HepG2 (cell line): Measurements from ENCODE around the gene CCRL2. TPM values are rescaled to one million over a fixed set of nuclear protein-coding genes. Genes with fewer than 3 reads are reported as not detected.

Experiments used
- NFATC3 ChIP-seq: sonication (generic); formaldehyde crosslinking; IDR thresholded peaks from 2 replicates; pipeline ENCODE4 v1.5.1; 2020; ENCODE audit warnings: mild to moderate bottlenecking, missing genetic modification reagents
- ZMYM2 ChIP-seq: sonication (generic); formaldehyde crosslinking; IDR thresholded peaks from 2 replicates; pipeline ENCODE4 v1.8.0; 2022; ENCODE audit warnings: mild to moderate bottlenecking, missing genetic modification reagents
- polyA plus RNA-seq, 8 experiments: library from polyadenylated mRNA; depleted of rRNA in 3 of 8; stranded (reverse) in 7 of 8; unstranded in 1 of 8; fragments of >200 nt; fragmentation: Illumina TruSeq in 4 of 8; extraction: Trizol in 4 of 8; gene quantifications; 2 replicates each; pipeline versions ENCODE4 v1.2.1 to v1.2.3, GENCODE V29; 2011 to 2016; ENCODE audit warnings: low read depth in 4 of 8, missing spikeins in 1 of 8, mixed read lengths in 1 of 8; ENCODE audit not compliant: insufficient read depth in 1 of 8
- total RNA-seq, 5 experiments: library from RNA; depleted of rRNA; stranded (reverse); fragments of >200 nt; fragmentation: Illumina TruSeq; extraction: Trizol; gene quantifications; 2 replicates each; pipeline ENCODE4 v1.2.3, GENCODE V29; 2016; ENCODE audit warnings: low read depth in 1 of 5

Gene CCRL2
- total and polyA plus RNA-seq, 2 of the 13 experiments (the other 11 are each of a cell fraction or from before 2014, with no cell fraction given): not detected

GRCh38 chr3:46456118-46456517 lies 49.1 kb downstream of the CCRL2 start (continued):
- TF ChIP-seq NFATC3 (no peak), ZMYM2 (CRISPR knock-in tag) (no peak)

Other genes starting within 250 kb of the CCRL2 start
- not detected in 2 replicates for gene CCR1, start 198.9 kb upstream of the CCRL2 start, total RNA-seq (2016; rRNA removed; fragmentation: Illumina TruSeq; extraction: Trizol)
- not detected in 2 replicates for gene CCR1, start 198.9 kb upstream of the CCRL2 start, polyA plus RNA-seq (2011; rRNA removed)
- gene CCR3, start 164.8 kb upstream of the CCRL2 start, total RNA-seq (2016; rRNA removed; fragmentation: Illumina TruSeq; extraction: Trizol): not detected in 2 replicates
- not detected in 2 replicates for gene CCR3, start 164.8 kb upstream of the CCRL2 start, polyA plus RNA-seq (2011; rRNA removed)
- not detected in 2 replicates for gene CCR2, start 53.1 kb upstream of the CCRL2 start, total RNA-seq (2016; rRNA removed; fragmentation: Illumina TruSeq; extraction: Trizol)
- gene CCR2, start 53.1 kb upstream of the CCRL2 start, polyA plus RNA-seq (2011; rRNA removed): not detected in 2 replicates
- gene CCR5, start 36.3 kb upstream of the CCRL2 start, total RNA-seq (2016; rRNA removed; fragmentation: Illumina TruSeq; extraction: Trizol): not detected in 2 replicates
- gene CCR5, start 36.3 kb upstream of the CCRL2 start, polyA plus RNA-seq (2011; rRNA removed): not detected in 2 replicates
- not detected in 2 replicates for gene LTF, start 57.6 kb downstream of the CCRL2 start, total RNA-seq (2016; rRNA removed; fragmentation: Illumina TruSeq; extraction: Trizol)
- gene LTF, start 57.6 kb downstream of the CCRL2 start, polyA plus RNA-seq (2011; rRNA removed): not detected in 2 replicates
- 0.09 TPM in 1 of 2 replicates, not detected in the other for gene RTP3, start 90.7 kb downstream of the CCRL2 start, total RNA-seq (2016; rRNA removed; fragmentation: Illumina TruSeq; extraction: Trizol)
- gene RTP3, start 90.7 kb downstream of the CCRL2 start, polyA plus RNA-seq (2011; rRNA removed): not detected in 2 replicates
- gene LRRC2, start 159.0 kb downstream of the CCRL2 start, total RNA-seq (2016; rRNA removed; fragmentation: Illumina TruSeq; extraction: Trizol): 0.27 and 0.48 TPM in 2 replicates
- 0.51 and 0.58 TPM in 2 replicates for gene LRRC2, start 159.0 kb downstream of the CCRL2 start, polyA plus RNA-seq (2011; rRNA removed)
- not detected in 2 replicates for gene FAM240A, start 205.3 kb downstream of the CCRL2 start, total RNA-seq (2016; rRNA removed; fragmentation: Illumina TruSeq; extraction: Trizol)
- gene FAM240A, start 205.3 kb downstream of the CCRL2 start, polyA plus RNA-seq (2011; rRNA removed): not detected in 2 replicates